Non-pigmented ciliary epithelial cell (primary cell): ENCODE data around the gene FGGY.
A peak's percentile ranks its signal among the peaks of the same experiment; 100 is the strongest.
"Not testable (repeated sequence)": the region's sequence is repeated elsewhere in the genome, so short reads cannot be mapped to it uniquely, and the experiment has no call there.

Experiments used
- DNase-seq: peaks from one replicate; pipeline ENCODE4 v3.0.0-alpha.2; 2010; ENCODE audit warnings: low read depth

Gene FGGY

DNA sequence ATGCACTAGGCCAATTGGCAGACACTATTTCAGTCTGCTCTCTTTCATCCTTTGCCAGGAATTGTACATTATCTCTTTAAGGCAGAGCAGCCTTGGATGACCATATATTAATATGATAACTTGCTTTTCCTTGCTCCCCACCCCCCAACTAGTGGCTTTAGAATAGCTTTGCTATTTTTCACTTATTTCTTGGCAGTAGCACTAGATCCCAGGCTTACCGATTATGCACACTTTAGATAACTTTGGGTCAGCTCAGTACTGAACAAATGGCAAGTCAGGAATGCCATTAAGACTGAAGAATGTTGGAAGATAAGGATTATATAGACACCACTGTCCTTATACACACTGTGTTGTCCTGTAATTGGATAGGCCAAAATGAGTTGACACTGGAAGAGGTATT, 146.4 kb downstream of the FGGY start:
- no peak for DNase-seq

DNA sequence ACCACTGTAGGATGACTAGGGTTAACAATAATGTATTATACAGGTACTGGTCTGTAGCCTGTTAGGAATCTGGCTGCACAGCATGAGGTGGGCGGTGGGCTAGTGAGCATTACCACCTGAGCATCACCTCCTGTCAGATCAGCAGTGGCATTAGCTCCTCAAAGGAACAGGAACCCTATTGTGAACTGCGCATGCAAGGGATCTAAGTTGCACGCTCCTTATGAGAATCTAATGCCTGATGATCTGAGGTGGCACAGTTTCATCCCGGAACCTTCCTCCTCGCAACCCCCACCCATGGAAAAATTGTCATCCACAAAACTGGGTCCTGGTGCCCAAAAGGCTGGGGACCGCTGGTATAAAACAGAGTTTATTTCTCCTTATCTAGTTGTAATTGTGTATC, 147.6 kb downstream of the FGGY start:
- DNase-seq: no peak

DNA sequence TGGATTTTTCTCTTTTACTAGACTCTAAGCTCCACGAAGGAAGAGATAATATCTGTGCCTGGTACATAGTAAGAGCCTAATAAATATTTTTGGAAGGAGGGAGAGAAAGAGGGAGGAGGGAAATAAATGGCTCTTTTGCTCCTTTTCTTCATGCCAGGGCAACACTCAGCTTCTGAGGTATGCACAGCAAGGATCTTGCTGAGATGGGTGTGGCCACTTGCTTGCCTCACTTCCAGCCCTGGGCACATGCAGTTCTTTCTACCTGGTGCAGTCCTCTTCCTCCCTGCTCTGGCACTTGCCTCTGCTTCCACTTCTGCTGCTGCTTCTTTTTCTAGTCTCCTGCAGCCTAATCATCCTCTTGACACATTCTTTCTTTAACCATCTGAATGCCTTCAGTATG, 148.1 kb downstream of the FGGY start:
- no peak for DNase-seq

DNA sequence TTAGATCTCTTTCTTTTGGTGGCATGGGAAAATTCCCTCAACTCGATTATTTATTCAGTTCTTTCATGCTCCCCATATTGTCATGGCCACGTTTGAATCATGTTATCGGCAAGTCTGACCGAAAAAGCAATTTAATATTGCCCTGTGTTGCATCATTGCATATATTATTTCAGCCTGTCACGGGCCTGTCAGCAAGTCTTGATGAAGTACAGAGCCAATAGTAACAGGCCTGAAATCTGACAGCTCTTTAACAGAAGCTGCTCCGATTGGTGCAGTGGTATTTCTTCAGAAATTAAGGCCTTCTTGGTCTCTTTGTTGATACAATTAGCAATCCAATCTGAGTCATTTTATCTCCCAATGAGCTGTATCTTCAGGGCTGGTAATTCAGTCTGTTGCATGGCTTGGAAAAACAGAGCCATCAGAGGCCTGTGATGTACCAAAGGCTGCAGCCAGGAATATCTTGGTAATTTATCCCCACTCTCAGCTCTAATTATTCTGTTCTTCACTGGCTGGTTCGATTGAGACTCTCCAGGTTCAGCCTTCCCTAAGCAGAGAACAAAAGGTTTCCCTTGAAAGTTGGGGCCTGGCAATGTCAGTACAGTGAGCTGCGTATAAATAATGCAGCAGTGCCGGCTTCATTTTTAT, 149.5 kb downstream of the FGGY start:
- peak; percentile 55 for DNase-seq

DNA sequence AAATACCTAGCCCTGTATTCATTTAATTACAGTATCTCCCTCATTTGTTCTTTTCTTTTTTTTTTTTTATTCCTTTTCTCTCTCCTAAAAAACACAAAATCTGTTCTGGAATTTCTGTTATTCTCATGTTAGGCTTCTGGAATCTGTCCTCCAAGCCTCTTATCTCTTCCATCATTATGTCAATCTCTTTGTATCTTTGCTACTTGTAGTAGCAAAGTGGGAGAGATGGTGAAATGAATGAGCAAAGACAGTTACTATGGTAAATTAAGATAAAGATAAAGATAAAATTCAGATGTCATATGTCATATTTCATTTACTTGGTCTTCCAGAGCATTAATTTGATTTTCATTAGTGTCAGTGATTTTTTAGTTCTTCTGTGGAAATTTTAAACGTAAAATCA, 155.1 kb downstream of the FGGY start:
- no peak for DNase-seq

DNA sequence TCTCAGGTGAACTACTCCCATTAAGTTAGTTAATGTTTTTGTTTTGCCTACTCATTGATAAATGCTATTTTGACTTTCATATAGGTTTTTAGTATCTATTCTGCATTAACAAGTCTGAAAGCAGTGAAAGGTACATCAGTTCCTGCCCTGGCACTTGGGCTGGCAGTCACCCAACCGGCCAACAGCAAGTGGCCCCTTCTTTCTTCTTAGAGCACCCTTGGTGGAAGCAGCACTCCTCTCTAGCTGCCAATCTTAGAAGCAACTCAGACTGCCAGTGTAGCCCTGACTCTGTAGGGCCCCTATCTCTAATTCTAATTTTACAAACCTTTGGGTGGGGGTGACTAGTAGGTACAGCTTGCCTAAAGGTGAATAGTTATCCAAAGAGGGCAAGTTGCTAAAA, 155.7 kb downstream of the FGGY start:
- DNase-seq: no peak

DNA sequence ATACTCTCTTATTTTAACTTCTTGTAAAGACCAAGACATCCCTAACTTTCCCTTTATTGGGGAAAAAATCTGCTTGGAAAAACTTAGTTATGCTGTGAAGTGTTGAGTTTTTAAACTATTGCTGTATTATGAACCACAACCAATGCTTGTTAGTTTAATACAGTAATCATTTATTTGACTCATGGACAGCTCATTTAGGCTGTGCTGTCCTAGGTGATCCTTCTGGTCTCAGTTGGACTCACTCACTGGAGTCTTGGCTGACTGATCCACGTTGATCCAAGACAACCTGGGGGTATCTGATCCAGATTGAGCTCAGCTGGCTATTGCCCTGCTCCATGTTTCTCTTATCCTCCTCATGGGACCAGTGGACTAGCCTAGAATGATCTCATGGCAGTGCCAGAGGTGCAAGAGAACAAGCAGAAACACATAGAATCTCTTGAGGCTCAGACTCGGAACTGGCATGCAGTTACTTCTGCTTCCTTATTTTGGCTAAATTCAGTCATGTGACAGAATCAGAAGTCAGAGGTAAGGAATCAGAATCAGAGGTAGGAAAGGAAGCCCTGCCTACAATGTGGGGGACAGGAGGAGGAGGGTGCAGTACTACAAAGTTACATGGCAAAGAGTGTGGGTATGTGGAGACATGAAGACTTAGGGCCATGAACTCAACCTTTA, 156.5 kb downstream of the FGGY start:
- DNase-seq: no peak

DNA sequence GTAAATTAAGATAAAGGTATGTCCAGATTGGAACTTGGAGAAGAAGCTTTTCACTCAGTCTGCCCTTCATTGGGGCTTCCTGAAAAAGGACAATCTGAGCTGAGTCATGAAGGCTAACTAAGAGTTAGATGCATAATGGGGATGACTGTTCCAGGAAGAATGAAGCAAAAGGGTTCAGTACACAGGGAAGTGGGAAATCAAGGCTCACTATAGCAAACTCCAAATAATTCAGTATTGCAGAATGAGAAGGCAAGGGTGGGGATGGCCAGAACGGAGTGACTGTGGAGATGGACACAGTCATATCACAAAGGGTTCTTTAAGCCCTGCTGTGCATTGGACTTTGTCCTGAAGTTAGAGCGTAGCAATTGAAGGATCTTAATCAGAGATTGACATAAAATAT, 158.3 kb downstream of the FGGY start:
- DNase-seq: peak; percentile 42

DNA sequence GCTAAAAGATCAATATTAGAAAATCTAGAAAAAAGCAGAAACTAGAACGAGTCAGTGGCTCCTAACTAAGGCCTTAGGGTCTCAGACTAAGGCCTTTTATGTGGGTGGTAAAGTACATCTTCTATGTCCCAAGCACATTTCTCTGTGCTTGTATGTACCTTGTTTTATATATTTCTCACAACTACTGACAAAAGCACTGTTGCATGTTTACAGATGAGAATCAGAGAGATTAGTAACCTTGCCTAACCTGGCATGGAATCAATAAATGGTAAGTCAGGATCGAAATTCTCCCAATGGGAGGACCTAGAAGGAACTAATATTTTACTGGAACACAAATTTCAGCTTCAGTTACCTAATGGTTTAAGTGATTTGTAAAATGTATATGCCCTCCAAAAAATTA, 160.9 kb downstream of the FGGY start:
- no peak for DNase-seq

DNA sequence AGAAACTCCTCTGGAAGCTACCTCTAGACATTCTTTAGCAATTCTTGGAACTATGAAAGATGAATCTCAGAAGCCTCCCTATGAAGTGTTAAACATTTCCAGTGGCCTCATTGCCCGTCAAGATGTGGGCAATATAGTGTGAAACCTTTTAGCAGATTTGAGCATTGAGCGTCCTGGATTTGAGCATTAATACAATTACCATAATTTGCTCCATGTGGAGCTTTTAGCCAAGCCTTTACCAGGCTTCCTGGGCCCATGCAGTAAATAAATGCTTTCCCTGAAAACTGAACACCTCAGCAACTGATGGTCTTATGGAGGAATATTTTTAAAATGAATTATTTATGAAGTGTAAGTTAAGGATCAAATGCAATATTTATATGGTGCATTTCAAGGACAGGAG, 162.0 kb downstream of the FGGY start:
- DNase-seq: no peak

DNA sequence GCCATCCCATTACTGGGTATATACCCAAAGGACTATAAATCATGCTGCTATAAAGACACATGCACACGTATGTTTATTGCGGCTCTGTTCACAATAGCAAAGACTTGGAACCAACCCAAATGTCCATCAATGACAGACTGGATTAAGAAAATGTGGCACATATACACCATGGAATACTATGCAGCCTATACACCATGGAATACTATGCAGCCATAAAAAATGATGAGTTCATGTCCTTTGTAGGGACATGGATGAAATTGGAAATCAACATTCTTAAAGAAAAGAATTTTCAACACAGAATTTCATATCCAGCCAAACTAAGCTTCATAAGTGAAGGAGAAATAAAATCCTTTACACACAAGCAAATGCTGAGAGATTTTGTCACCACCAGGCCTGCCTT, 166.0 kb downstream of the FGGY start:
- DNase-seq: not testable (repeated sequence)

DNA sequence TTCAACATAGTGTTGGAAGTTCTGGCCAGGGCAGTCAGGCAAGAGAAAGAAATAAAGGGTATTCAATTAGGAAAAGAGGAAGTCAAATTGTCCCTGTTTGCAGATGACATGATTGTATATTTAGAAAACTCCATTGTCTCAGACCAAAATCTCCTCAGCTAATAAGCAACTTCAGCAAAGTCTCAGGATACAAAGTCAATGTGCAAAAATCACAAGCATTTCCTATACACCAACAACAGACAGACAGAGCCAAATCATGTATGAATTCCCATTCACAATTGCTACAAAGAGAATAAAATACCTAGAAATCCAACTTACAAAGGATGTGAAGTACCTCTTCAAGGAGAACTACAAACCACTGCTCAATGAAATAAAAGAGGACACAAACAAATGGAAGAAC, 168.6 kb downstream of the FGGY start:
- not testable (repeated sequence) for DNase-seq

DNA sequence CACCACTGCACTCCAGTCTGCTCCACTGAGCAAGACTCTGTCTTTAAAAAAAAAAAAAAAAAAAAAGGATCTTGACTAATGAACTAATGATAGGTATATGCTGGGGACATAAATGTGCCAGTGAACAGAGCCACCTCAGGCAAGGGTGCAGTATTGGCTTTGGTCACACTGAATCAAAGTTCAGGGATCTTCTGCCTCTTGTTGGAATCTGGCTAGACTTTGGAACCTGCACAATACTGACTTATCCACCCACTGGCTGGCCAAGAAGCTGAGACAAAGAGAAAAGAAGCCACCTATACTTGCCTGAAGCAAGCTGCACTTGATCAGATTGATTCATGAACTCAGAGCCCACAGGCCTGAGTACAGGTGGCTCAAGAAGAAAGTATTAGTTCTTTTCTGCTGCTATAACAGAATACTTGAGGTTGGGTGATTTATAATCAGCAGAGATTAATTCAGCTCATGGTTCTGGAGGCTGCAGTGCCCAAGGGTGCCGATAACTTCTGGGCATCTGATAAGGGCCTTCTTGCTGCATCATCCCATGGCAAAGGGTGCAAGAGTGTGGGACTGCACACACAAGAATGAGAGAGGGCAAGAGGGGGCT, 172.0 kb downstream of the FGGY start:
- DNase-seq: no peak

DNA sequence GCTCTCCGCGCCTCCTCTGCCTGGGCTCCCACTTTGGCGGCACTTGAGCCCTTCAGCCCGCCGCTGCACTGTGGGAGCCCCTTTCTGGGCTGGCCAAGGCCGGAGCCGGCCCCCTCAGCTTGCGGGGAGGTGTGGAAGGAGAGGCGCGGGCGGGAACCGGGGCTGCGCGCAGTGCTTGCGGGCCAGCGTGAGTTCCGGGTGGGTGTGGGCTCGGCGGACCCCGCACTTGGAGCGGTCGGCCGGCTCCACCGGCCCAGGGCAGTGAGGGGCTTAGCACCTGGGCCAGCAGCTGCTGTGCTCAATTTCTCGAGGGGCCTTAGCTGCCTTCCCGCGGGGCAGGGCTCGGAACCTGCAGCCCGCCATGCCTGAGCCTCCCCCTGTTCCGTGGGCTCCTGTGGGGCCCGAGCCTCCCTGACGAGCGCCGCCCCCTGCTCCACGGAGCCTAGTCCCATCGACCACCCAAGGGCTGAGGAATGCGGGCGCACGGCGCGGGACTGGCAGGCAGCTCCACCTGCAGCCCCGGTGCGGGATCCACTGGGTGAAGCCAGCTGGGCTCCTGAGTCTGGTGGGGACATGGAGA, 175.2 kb downstream of the FGGY start:
- DNase-seq: not testable (repeated sequence)

DNA sequence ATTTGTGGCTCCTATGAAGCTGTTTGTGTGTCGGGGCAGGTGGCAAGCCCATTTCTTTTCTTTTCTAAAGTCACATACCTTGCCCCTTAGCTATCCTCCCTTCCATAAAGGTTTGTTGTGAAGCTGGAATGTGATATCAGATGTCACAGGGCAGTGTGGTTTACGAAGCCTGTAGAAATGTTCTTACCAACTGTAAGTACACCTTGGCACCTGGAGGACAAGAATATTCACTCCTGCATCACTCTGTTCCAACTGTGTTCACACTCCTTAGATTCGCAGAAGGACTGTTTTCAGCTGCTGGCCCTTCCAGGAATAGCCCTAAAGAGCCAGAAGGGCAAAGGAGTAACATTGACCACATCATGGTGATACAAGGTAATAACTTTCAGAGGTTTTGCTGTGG, 176.9 kb downstream of the FGGY start:
- DNase-seq: no peak

DNA sequence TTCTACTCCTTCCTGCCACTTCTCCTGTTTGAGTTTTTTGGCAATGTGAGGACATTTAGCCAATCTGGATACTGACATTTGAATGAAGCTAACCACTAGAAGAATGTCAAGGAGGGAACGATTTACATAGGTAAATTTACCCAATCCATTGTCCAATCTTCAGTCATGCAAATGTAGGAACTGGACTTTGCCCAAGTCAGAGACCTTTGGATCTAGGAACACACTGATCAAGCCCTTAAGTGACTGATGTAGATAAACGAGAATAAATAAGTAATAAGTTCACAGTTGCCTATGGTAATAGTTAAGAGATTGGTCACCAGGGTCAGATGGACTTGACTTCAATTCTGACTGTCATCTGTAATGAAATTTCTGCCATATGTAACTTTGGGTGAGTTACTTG, 177.6 kb downstream of the FGGY start:
- no peak for DNase-seq

DNA sequence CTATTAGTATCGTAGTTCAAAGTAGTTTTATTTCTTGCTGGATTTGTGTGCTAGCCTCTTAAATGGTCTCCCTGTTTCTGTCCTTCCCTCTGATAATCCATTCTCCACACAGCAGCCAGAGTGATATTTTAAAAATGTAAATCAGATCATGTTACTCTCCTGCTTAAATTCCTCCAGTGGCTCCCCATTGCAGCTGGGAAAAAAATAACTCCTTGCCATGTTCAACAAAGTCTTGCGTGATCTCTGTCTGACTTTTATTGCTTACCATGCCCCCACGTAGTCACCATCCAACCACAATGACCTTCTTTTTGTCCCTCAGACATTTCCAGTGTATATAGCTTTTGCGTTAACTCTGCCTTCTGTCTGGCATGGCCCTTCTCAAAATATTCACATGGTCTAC, 178.8 kb downstream of the FGGY start:
- DNase-seq: no peak

DNA sequence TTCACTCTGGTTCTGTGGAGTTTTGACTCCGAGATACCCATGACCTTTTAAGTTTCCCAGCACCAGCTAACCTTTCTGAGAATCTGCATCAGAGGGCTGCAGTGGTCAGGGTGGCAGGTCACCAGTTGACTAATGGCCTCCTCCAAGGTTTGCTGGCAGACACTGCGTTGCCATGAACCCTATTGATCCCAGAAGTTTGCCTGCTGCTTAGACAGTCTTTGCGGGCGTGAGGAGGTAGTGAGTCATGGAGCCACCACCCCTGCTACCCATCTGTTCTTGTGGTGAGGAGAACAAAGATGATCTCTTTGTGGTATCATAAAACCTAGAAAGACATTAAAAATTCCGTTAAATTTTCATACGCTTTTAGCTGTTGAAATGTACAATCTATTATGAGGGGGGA, 180.4 kb downstream of the FGGY start:
- no peak for DNase-seq

DNA sequence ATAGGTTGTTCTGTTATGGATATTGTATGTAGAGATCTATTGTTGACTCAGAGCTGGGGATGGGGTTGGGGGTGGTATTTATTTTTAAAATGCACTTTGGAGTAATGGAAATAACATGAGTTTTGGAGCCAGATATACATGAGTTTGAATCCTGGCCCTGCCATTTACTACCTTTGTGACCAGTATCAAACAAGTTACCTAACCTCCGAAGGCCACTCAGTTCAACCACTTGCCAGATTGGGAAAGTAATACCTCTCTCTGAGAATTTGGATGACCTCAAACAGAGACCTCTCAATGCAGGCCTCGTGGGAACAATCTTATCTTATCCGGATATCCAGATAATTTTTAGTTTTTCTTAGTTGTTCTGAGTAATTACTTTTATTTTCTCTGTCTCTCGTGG, 181.0 kb downstream of the FGGY start:
- DNase-seq: no peak

DNA sequence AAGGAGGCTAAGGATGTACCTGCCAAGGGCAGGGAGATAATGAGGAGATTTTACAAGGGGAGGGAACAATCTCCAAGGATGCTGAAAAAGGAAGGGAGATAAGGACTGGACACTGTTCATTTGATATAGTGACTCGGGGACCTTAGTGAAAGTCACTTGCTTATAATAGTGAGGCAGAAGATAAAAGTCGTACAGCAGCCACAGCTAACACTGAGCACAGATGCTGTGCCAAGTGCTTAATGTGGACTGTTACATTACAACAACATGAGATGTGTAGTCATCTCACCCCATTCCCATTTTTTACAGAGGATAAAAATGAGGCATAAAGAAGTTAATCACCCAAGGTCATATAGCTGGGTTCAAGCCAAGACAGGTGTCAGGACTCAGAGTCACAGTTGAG, 181.9 kb downstream of the FGGY start:
- no peak for DNase-seq

DNA sequence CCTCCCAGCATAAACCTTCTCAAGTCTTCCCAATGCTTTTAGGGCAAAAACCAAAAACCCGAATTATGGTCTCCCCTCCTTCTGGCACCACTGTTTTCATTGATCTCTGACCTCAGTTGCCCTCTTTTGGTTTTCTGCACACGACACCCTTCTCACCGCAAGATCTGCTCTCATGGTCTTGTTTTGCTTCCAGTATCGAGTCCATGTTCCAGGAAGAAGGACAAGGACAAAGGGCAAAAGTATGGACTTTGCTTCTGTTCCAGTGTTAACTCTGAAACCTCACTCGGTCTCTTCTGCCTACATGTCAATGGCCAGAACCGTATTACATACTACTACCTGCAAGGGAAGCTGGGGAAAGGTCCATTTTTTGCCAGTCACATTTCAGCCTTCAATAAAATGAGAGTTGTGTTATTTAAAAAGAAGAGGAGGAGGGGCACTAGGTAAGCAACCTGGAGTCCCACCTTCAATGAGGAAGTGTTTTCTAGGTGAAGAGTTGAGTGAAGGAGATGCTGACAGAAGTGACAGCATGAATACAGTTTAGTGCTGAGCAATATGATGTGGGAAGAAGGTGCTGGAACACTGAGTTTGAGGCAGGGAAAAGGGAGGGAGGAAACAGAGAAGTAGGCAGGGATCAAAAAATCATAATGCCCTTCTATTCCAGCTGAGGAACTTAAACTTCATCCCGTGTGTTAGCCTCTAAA, 183.4 kb downstream of the FGGY start:
- no peak for DNase-seq

DNA sequence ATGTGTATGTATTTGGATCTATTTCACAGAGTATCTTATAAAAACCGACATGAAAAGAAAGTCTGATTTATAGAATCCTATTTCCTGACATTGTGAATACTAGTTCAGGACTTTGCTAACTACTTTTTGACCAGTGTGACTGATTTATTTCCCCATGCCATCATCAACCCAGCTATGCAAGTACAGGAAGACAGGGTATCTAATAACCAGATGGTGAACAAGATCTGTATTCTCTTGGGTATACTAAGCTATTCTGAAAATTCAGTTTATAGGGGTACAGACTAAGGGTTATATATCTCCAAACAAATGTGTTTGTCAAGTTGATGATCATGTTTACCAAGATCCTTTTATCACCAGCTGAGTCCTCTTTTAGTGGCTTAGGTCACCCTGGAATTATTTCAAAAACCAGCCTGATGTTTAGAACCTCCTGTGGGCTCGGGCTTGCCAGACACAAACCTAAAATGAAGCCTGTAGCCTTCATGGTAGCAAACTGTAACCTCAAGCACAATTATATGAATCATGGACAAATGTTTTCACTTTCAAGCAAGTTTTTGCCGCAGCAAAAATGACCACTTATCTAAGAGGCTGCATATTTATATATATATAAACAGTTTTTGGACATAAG, 185.1 kb downstream of the FGGY start:
- DNase-seq: no peak
